ENCODE data around the gene PTPRN2. TPM values are rescaled to one million over a fixed set of nuclear protein-coding genes. Genes with fewer than 3 reads are reported as not detected.

The PTPRN2 gene
- total and polyA plus RNA-seq, 4 donors = 18.1 to 69.9 (median 50.4) TPM

DNA sequence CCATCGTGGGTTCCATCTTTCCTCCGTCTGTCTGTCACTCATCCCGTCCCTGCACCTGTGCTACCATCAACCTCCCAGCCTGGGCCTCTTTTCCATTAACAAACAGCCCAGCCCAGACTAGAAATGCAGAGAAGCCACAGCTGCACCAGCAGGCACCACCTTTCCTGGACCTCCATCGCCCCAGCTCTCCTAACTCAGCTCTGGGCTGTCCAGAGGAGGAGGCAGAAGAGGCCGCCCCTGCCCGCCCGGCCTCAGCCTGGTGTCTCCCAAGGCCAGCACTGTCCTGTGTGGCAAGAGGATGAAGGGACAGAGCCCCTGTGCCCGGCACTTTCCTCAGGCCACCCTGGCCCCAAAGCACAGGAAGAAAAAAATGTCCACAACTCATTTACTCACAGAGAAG is 225.6 kb downstream of the PTPRN2 start:
- DNase-seq (ENCODE audit: low read depth in 4 of 6, low spot score in 6 of 6) = no peak
- Histone ChIP-seq H3K4me1 (ENCODE audit: control insufficient read depth, insufficient read depth, low read length) (peaks cover 22% of the 10 kb centered on the region), H3K27ac (ENCODE audit: low read depth, low read length) (no peak overlapping the region), H3K9me3 (ENCODE audit: control insufficient read depth, insufficient read depth, low read length) (no peaks in the 10 kb centered on the region), H3K4me3 (ENCODE audit: low read depth, low read length) (no peak overlapping the region), H3K27me3 (ENCODE audit: control insufficient read depth, insufficient read depth, low read length) (no peaks in the 10 kb centered on the region), H3K36me3 (ENCODE audit: control insufficient read depth, insufficient read depth, low read length) (peaks cover 3% of the 10 kb centered on the region)
- 80% methylated on average over 3 of the region's 8 CpGs for WGBS (ENCODE audit: insufficient coverage)

DNA sequence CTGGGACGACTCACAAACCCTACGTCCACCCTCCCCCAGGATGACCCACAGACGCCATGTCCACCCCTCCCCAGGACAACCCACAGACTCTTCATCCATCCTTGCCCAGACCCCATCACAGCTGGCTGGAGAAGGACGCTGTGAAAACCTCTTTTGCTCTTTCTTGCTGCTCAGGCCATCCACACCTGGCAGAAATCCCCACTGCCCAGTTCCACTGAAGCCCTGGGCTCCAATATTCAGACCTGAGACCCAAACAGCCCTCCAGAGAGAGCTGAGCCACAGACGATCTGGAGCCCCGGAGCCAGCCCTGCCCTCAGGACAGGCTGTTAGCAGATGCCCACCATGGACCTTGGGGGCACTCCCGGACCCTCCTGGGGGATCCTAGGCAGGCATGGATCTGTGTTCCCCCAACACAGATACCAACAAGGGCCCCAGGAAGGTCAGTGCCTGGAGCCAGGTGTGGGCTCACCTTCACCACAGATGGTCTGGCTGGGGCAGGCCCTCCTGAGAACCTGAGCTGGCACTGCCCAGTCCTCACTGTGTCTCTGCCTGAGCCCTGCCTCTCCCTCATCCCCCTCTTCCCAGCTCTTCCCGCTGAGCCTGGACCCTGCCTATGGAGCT is 226.2 kb downstream of the PTPRN2 start:
- no peak for DNase-seq (ENCODE audit: low read depth in 4 of 6, low spot score in 6 of 6)
- no peaks in the 10 kb centered on the region for H3K27me3 ChIP-seq (ENCODE audit: control insufficient read depth, insufficient read depth, low read length)
- H3K9me3 ChIP-seq (ENCODE audit: control insufficient read depth, insufficient read depth, low read length) = no peaks in the 10 kb centered on the region
- whole genome bisulfite sequencing (ENCODE audit: insufficient coverage) = 80% methylated on average over 6 of the region's 8 CpGs
- peaks cover 6% of the 10 kb centered on the region for H3K36me3 ChIP-seq (ENCODE audit: control insufficient read depth, insufficient read depth, low read length)
- H3K4me1 ChIP-seq (ENCODE audit: control insufficient read depth, insufficient read depth, low read length) = peaks cover 16% of the 10 kb centered on the region
- no peak overlapping the region for H3K4me3 ChIP-seq (ENCODE audit: low read depth, low read length)
- no peak overlapping the region for H3K27ac ChIP-seq (ENCODE audit: low read depth, low read length)

DNA sequence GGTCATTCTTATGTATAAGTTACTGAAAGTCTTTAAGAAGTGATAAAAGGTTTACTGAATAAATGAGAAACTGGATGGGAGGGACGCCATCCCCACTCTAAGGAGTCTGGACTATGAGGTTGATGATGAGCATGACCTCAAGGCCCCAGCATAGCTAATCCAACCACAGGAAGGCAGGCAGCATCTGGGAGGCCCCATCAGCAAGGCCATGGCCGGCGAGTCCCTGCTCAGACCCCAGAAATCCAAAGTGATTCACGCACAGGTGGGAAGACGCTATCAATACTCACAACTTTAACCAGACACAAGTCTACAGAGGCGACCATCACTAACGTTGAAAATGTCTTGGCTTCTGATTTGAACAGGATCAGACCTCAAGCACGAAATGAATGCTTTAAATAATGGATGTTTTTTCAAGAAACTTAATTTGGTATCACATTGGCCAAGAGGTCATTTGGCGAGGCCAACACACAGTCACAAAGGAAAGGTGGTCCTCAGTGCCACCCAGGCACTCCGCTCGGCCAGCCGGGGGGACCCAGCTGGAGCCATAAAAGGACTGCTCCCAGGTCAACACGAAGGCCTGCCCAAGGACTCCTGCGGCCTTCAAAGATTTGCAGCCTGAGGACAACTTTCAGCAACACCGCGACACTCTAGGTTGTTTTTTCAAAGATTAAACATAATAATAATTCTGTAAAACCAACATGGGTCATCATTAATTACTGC is 228.5 kb downstream of the PTPRN2 start:
- H3K27ac ChIP-seq (ENCODE audit: low read depth, low read length) = no peak overlapping the region
- H3K4me1 ChIP-seq (ENCODE audit: control insufficient read depth, insufficient read depth, low read length) = no peaks in the 10 kb centered on the region
- no peak overlapping the region for H3K4me3 ChIP-seq (ENCODE audit: low read depth, low read length)
- H3K9me3 ChIP-seq (ENCODE audit: control insufficient read depth, insufficient read depth, low read length) = no peaks in the 10 kb centered on the region
- no peaks in the 10 kb centered on the region for H3K27me3 ChIP-seq (ENCODE audit: control insufficient read depth, insufficient read depth, low read length)
- peaks cover 9% of the 10 kb centered on the region for H3K36me3 ChIP-seq (ENCODE audit: control insufficient read depth, insufficient read depth, low read length)
- DNase-seq (ENCODE audit: low read depth in 4 of 6, low spot score in 6 of 6) = no peak
- 79% methylated on average over 10 of the region's 16 CpGs for WGBS (ENCODE audit: insufficient coverage)

DNA sequence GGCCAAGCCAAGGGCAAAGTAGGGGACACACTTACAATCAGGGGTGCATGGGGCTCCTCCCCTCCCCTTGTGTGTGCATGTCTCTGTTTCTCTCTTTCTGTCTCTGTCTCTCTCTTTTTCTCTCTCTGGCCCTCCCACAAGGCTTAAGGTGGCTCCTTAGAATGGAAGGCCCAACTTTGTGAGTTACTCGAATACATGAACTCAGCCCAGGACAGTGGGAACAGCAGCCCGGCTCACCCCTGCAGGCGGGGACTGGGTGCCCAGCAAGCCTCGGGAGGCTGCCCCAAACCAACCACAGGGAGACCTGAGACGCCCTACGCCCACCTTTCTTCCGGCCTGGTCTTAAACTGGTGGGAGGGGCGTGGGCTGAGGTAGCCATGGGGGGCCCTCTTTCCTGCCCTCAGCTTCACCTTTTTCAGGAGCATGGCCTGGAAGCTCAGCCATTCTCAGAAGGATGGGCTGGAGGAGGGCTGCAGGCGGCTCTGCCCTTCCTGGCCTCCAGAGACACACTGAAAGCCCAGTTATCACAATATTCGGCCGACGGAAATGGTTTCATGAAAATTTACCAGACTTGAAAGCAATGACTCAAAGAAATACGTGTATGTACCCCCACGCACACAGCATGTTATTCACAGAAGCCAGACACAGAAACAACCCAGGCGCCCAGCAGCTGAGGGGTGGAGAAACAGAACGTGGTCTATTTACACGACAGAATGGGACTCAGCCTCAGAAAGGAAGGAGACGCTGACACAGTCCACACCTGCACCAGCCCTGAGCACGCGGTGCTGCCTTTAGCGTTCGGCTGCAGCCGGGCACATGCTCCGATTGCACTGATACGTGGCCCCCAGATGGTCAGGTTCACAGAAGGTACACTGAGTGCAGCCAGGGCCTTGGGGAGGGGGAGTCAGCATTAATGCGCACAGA is 229.5 kb downstream of the PTPRN2 start:
- Histone ChIP-seq H3K27me3 (ENCODE audit: control insufficient read depth, insufficient read depth, low read length) (no peaks in the 10 kb centered on the region), H3K36me3 (ENCODE audit: control insufficient read depth, insufficient read depth, low read length) (peaks cover 7% of the 10 kb centered on the region), H3K4me1 (ENCODE audit: control insufficient read depth, insufficient read depth, low read length) (no peaks in the 10 kb centered on the region), H3K4me3 (ENCODE audit: low read depth, low read length) (no peak overlapping the region), H3K27ac (ENCODE audit: low read depth, low read length) (no peak overlapping the region), H3K9me3 (ENCODE audit: control insufficient read depth, insufficient read depth, low read length) (no peaks in the 10 kb centered on the region)
- DNase-seq (ENCODE audit: low read depth in 4 of 6, low spot score in 6 of 6) = no peak
- WGBS (ENCODE audit: insufficient coverage) = 81% methylated on average over 13 of the region's 26 CpGs

DNA sequence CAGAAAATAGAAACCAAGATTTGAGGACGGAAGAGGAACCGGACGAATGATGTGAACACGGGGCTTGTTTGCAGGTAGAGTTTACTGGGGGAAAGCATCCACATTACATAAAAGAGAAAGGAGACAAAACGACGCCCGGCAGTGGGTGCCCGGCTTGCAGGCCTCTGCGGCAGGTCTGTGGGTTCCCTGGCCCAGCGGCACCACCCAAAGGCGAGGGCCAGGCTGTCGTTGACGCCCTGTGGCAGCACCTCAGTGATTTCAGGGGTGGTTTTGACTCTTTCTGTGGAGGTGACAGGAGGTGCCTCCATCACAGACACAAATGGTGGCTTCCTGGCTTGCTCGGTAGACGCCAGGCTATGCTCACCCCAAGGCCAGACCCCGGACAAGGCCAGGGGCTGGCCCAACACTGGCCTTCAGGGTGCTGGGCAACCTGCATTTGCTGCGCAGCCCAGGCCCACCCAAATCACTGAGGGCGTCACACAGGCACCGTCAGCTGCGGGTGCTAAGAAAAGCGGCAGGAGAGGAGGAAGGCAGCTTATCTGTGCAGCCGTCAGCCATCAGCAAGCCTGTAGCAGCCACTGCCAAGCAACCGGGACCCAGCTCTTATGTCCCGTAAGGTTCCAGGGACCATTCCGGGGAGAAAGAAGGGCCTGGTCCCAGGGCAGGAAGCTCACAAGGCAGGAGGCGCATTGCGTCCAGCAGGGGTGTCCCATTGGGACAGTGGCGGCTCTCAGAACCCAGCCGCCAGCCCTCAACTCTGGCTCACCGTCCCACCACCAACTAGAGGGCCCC is 230.3 kb downstream of the PTPRN2 start:
- no peak for DNase-seq (ENCODE audit: low read depth in 4 of 6, low spot score in 6 of 6)
- 94% methylated on average over 23 of the region's 30 CpGs for WGBS (ENCODE audit: insufficient coverage)

DNA sequence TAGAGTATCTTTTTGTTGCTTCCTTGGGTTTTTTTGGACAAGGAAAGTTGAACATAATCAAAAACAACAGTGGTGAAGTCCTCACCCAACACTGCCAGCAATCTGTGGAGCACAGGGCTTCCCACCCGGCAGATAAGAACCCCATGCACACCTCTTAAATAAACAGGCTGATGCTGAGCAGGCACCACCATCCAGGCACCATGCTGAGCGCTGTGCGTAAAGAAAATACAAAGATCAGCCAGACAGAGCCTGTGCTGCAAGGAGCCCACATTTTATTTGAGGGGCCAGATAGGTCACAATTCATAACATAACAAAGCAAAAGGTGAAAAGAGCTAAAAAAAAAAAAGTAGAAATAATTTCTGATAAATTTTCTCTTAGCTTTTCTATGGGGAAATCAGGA is 231.2 kb downstream of the PTPRN2 start:
- no peak for DNase-seq (ENCODE audit: low read depth in 4 of 6, low spot score in 6 of 6)
- no peak overlapping the region for H3K4me3 ChIP-seq (ENCODE audit: low read depth, low read length)

More for the DNA sequence above, 230.3 kb downstream of the PTPRN2 start:
- no peak overlapping the region for H3K4me3 ChIP-seq (ENCODE audit: low read depth, low read length)
- H3K4me1 ChIP-seq (ENCODE audit: control insufficient read depth, insufficient read depth, low read length) = no peaks in the 10 kb centered on the region
- H3K27me3 ChIP-seq (ENCODE audit: control insufficient read depth, insufficient read depth, low read length) = no peaks in the 10 kb centered on the region
- H3K27ac ChIP-seq (ENCODE audit: low read depth, low read length) = no peak overlapping the region
- no peaks in the 10 kb centered on the region for H3K9me3 ChIP-seq (ENCODE audit: control insufficient read depth, insufficient read depth, low read length)
- H3K36me3 ChIP-seq (ENCODE audit: control insufficient read depth, insufficient read depth, low read length) = peaks cover 7% of the 10 kb centered on the region

DNA sequence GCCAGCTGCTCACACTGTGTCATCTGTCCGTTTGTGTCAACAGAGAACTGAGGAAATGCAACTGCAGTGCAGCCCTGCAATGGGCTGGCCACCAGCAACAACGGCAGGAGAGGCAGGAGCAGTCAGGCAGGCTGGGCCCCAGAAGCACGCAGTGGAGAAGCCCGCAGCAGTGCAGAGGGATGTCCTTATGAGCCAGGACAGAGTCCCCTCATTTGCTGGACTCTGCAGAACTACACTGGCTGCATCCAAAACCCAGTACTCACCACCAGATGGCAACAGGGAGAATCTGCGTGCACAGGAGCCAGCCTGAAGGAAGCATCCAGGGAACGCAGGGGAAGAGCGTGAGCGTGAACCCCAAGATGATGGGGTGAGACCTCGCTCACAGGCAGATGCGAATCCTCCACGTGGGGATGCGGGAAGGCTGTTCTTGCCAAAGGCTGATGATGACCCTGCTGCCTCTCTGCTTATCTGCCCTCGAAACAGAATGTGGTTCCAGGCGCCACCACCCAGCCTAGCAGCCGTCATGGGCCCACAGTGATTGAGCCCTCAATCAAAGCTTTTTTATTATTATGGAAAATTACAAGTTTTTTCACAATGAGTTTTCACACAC is 232.1 kb downstream of the PTPRN2 start:
- H3K27me3 ChIP-seq (ENCODE audit: control insufficient read depth, insufficient read depth, low read length) = no peaks in the 10 kb centered on the region
- H3K9me3 ChIP-seq (ENCODE audit: control insufficient read depth, insufficient read depth, low read length) = no peaks in the 10 kb centered on the region
- WGBS (ENCODE audit: insufficient coverage) = 67% methylated on average over 12 of the region's 15 CpGs
- no peak overlapping the region for H3K4me3 ChIP-seq (ENCODE audit: low read depth, low read length)
- H3K27ac ChIP-seq (ENCODE audit: low read depth, low read length) = no peak overlapping the region
- H3K4me1 ChIP-seq (ENCODE audit: control insufficient read depth, insufficient read depth, low read length) = peaks cover 8% of the 10 kb centered on the region
- peaks cover 7% of the 10 kb centered on the region for H3K36me3 ChIP-seq (ENCODE audit: control insufficient read depth, insufficient read depth, low read length)
- peak in 1 of 6 donors; percentile 29 for DNase-seq (ENCODE audit: low read depth in 4 of 6, low spot score in 6 of 6)

More for the DNA sequence above, 231.2 kb downstream of the PTPRN2 start:
- Histone ChIP-seq H3K36me3 (ENCODE audit: control insufficient read depth, insufficient read depth, low read length) (peaks cover 7% of the 10 kb centered on the region), H3K9me3 (ENCODE audit: control insufficient read depth, insufficient read depth, low read length) (no peaks in the 10 kb centered on the region), H3K27ac (ENCODE audit: low read depth, low read length) (no peak overlapping the region), H3K27me3 (ENCODE audit: control insufficient read depth, insufficient read depth, low read length) (no peaks in the 10 kb centered on the region), H3K4me1 (ENCODE audit: control insufficient read depth, insufficient read depth, low read length) (peaks cover 2% of the 10 kb centered on the region)
- 33% methylated on average over 1 of the region's 3 CpGs for WGBS (ENCODE audit: insufficient coverage)

DNA sequence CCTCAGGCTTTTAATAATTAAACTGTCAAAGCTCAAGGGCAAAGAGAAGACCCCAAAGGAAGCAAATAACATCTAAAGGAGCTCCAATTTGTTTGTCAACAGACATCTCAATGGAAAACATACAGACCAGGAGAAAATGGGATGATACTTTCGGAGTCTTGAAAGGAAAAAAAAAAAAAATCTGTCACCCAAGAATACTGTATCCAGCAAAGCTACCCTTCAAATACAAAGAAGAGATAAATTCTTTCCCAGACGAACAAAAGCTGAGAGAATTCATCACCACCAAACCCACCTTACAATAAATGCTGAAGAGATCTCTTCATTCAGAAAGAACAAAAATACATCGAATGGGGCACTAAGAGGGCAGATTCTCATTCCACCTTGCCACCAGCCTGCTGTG is 232.8 kb downstream of the PTPRN2 start:
- DNase-seq (ENCODE audit: low read depth in 4 of 6, low spot score in 6 of 6) = no peak
- peaks cover 9% of the 10 kb centered on the region for H3K4me1 ChIP-seq (ENCODE audit: control insufficient read depth, insufficient read depth, low read length)
- H3K4me3 ChIP-seq (ENCODE audit: low read depth, low read length) = no peak overlapping the region
- no peak overlapping the region for H3K27ac ChIP-seq (ENCODE audit: low read depth, low read length)
- no peaks in the 10 kb centered on the region for H3K27me3 ChIP-seq (ENCODE audit: control insufficient read depth, insufficient read depth, low read length)
- 84% methylated on average over 2 of the region's 3 CpGs for WGBS (ENCODE audit: insufficient coverage)
- no peaks in the 10 kb centered on the region for H3K9me3 ChIP-seq (ENCODE audit: control insufficient read depth, insufficient read depth, low read length)
- peaks cover 7% of the 10 kb centered on the region for H3K36me3 ChIP-seq (ENCODE audit: control insufficient read depth, insufficient read depth, low read length)
